HepG2 (cell line): ENCODE results near the gene PCDHA7.
A peak's percentile ranks its signal among the peaks of the same experiment; 100 is the strongest.

Experiments used
- EZH2 ChIP-seq: conservative IDR thresholded peaks from 2 replicates; pipeline ENCODE4 v1.6.1; 2012; ENCODE audit warnings: mild to moderate bottlenecking, low read depth, low read length, moderate library complexity
- MIXL1 ChIP-seq: IDR thresholded peaks from 2 replicates; pipeline ENCODE4 v1.6.1; 2016
- RNF2 ChIP-seq: fragments of 450-650 bp; conservative IDR thresholded peaks from 2 replicates; pipeline ENCODE4 v1.6.1; 2016; ENCODE audit warnings: low read depth
- TAF1 ChIP-seq: sonication (generic); formaldehyde crosslinking; IDR thresholded peaks from 2 replicates; pipeline ENCODE4 v1.4.0; 2020; ENCODE audit warnings: missing genetic modification reagents
- ZFP82 ChIP-seq: sonication (generic); formaldehyde crosslinking; IDR thresholded peaks from 2 replicates; pipeline ENCODE4 v1.5.1; 2020; ENCODE audit warnings: mild to moderate bottlenecking, missing genetic modification reagents, borderline replicate concordance
- ZNF274 ChIP-seq: sonication (generic); formaldehyde crosslinking; IDR thresholded peaks from 2 replicates; pipeline ENCODE4 v1.5.1; 2020; ENCODE audit warnings: mild to moderate bottlenecking, missing genetic modification reagents
- TF ChIP-seq, protein P1 (sequence below): sonication (generic); formaldehyde crosslinking; IDR thresholded peaks from 2 replicates; pipeline ENCODE4 v1.5.0; 2020; ENCODE audit warnings: mild to moderate bottlenecking, missing genetic modification reagents, moderate library complexity
- TF ChIP-seq, protein P2 (sequence below): sonication (generic); formaldehyde crosslinking; IDR thresholded peaks from 2 replicates; pipeline ENCODE4 v1.8.1; 2022; ENCODE audit warnings: low read depth, mild to moderate bottlenecking, missing genetic modification reagents
- TF ChIP-seq, protein P3 (sequence below): IDR thresholded peaks from 2 replicates; pipeline ENCODE4 v1.6.1; 2016; ENCODE audit warnings: low read depth

DNA sequence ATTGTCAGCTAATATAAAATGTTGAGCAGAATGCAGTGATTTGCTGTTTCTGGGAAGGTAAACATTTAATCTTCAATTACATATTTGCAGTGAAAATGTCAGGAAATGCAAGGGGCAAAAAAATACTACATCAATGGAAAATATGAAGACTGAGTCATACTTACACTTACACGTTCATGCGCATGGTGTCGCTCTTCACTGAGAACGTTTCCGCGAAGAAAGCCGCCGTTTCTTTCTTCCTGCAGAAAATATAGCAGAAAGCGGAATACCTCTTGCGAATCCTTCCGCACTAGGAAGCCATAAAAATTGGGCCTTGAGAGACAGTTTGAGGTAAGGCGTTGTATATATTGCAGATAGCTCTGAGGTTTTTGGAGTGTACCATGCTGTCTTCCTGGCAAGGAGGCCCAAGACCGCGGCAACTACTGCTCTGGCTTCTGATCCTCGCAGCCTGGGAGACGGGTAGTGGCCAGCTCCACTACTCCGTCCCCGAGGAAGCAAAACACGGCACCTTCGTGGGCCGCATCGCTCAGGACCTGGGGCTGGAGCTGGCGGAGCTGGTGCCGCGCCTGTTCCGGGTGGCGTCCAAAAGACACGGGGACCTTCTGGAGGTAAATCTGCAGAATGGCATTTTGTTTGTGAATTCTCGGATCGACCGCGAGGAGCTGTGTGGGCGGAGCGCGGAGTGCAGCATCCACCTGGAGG, 48.0 kb downstream of the PCDHA7 start, which contains the start of gene PCDHA13:
- TF ChIP-seq ZNF274 (CRISPR knock-in tag) (no peak), RNF2 (no peak), MIXL1 (CRISPR knock-in tag) (no peak), ZFP82 (CRISPR knock-in tag) (no peak), EZH2 (no peak), TAF1 (CRISPR knock-in tag) (no peak)
- TF ChIP-seq, protein P1, sequence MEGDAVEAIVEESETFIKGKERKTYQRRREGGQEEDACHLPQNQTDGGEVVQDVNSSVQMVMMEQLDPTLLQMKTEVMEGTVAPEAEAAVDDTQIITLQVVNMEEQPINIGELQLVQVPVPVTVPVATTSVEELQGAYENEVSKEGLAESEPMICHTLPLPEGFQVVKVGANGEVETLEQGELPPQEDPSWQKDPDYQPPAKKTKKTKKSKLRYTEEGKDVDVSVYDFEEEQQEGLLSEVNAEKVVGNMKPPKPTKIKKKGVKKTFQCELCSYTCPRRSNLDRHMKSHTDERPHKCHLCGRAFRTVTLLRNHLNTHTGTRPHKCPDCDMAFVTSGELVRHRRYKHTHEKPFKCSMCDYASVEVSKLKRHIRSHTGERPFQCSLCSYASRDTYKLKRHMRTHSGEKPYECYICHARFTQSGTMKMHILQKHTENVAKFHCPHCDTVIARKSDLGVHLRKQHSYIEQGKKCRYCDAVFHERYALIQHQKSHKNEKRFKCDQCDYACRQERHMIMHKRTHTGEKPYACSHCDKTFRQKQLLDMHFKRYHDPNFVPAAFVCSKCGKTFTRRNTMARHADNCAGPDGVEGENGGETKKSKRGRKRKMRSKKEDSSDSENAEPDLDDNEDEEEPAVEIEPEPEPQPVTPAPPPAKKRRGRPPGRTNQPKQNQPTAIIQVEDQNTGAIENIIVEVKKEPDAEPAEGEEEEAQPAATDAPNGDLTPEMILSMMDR, result peak; percentile 40
- TF ChIP-seq, protein P2, sequence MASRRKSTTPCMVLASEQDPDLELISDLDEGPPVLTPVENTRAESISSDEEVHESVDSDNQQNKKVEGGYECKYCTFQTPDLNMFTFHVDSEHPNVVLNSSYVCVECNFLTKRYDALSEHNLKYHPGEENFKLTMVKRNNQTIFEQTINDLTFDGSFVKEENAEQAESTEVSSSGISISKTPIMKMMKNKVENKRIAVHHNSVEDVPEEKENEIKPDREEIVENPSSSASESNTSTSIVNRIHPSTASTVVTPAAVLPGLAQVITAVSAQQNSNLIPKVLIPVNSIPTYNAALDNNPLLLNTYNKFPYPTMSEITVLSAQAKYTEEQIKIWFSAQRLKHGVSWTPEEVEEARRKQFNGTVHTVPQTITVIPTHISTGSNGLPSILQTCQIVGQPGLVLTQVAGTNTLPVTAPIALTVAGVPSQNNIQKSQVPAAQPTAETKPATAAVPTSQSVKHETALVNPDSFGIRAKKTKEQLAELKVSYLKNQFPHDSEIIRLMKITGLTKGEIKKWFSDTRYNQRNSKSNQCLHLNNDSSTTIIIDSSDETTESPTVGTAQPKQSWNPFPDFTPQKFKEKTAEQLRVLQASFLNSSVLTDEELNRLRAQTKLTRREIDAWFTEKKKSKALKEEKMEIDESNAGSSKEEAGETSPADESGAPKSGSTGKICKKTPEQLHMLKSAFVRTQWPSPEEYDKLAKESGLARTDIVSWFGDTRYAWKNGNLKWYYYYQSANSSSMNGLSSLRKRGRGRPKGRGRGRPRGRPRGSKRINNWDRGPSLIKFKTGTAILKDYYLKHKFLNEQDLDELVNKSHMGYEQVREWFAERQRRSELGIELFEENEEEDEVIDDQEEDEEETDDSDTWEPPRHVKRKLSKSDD, result no peak
- TF ChIP-seq, protein P3, sequence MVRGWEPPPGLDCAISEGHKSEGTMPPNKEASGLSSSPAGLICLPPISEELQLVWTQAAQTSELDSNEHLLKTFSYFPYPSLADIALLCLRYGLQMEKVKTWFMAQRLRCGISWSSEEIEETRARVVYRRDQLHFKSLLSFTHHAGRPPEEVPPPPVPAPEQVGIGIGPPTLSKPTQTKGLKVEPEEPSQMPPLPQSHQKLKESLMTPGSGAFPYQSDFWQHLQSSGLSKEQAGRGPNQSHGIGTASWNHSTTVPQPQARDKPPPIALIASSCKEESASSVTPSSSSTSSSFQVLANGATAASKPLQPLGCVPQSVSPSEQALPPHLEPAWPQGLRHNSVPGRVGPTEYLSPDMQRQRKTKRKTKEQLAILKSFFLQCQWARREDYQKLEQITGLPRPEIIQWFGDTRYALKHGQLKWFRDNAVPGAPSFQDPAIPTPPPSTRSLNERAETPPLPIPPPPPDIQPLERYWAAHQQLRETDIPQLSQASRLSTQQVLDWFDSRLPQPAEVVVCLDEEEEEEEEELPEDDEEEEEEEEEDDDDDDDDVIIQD, result no peak
